Activated naive CD8-positive, alpha-beta T cell treated with anti-CD3 and anti-CD28 coated beads, Interleukin-2, amount 50 U/mL, for 24 hours (primary cell): Measurements from ENCODE around the gene N4BP2L2.

Experiments used
- ATAC-seq: fragments of 150-1000 bp; cut with Tn5 transposase; one replicate; pipeline ENCODE4 v1.10.0; 2021
- DNase-seq: peaks from one replicate; pipeline ENCODE4 v3.0.0; 2021
- H3K27ac Mint-ChIP-seq: one replicate; pipeline ENCODE4 v1.8.0; 2021; ENCODE audit warnings: mild to moderate bottlenecking, mixed read lengths
- H3K27me3 Mint-ChIP-seq: one replicate; pipeline ENCODE4 v1.8.0; 2021; ENCODE audit warnings: mixed read lengths
- H3K36me3 Mint-ChIP-seq: one replicate; pipeline ENCODE4 v1.8.0; 2021; ENCODE audit warnings: low read depth, mixed read lengths
- H3K4me1 Mint-ChIP-seq: one replicate; pipeline ENCODE4 v1.8.0; 2021; ENCODE audit warnings: mixed read lengths
- H3K4me3 Mint-ChIP-seq: one replicate; pipeline ENCODE4 v1.8.0; 2021; ENCODE audit warnings: mild to moderate bottlenecking, moderate library complexity, mixed read lengths
- H3K9me3 Mint-ChIP-seq: one replicate; pipeline ENCODE4 v1.8.0; 2021; ENCODE audit warnings: mixed read lengths

The N4BP2L2 gene

GRCh38 chr13:32548837-32549236 is 10.2 kb upstream of the N4BP2L2 start:
- Mint-ChIP-seq H3K36me3 (no peaks in the 10 kb centered on the region), H3K4me1 (no peaks in the 10 kb centered on the region), H3K4me3 (no peak overlapping the region), H3K27me3 (peaks cover 3% of the 10 kb centered on the region), H3K9me3 (no peaks in the 10 kb centered on the region), H3K27ac (no peak overlapping the region)
- ATAC-seq, result no peak
- DNase-seq, result no peak

- no peak for DNase-seq
- no peak overlapping the region for H3K27ac Mint-ChIP-seq
- H3K9me3 Mint-ChIP-seq, result no peaks in the 10 kb centered on the region
- H3K4me3 Mint-ChIP-seq, result no peak overlapping the region
- H3K27me3 Mint-ChIP-seq, result peaks cover 2% of the 10 kb centered on the region
- no peak for ATAC-seq
- H3K36me3 Mint-ChIP-seq, result no peaks in the 10 kb centered on the region
- H3K4me1 Mint-ChIP-seq, result no peaks in the 10 kb centered on the region
These were observed 6.5 kb upstream of the N4BP2L2 start for GRCh38 chr13:32545083-32545482.

GRCh38 chr13:32542221-32542620 is 3.6 kb upstream of the N4BP2L2 start:
- Mint-ChIP-seq H3K4me1 (peaks cover 20% of the 10 kb centered on the region), H3K9me3 (no peaks in the 10 kb centered on the region), H3K27ac (no peak overlapping the region), H3K4me3 (no peak overlapping the region), H3K36me3 (peaks cover 7% of the 10 kb centered on the region), H3K27me3 (peaks cover 2% of the 10 kb centered on the region)
- no peak for ATAC-seq
- DNase-seq, result no peak

- peak overlapping the region; percentile 99 for H3K4me3 Mint-ChIP-seq
- peaks cover 54% of the 10 kb centered on the region for H3K4me1 Mint-ChIP-seq
- peaks cover 40% of the 10 kb centered on the region for H3K36me3 Mint-ChIP-seq
- peaks cover 2% of the 10 kb centered on the region for H3K27me3 Mint-ChIP-seq
- peak; percentile 83 for ATAC-seq
- H3K27ac Mint-ChIP-seq, result peak overlapping the region; percentile 100
- DNase-seq, result no peak
- no peaks in the 10 kb centered on the region for H3K9me3 Mint-ChIP-seq
These were observed 413 bp downstream of the N4BP2L2 start for GRCh38 chr13:32538143-32538620.

- ATAC-seq, result no peak
- Mint-ChIP-seq H3K27ac (peak overlapping the region; percentile 100), H3K4me1 (peaks cover 58% of the 10 kb centered on the region), H3K27me3 (peaks cover 2% of the 10 kb centered on the region), H3K36me3 (peaks cover 44% of the 10 kb centered on the region), H3K4me3 (peak overlapping the region; percentile 99), H3K9me3 (no peaks in the 10 kb centered on the region)
- DNase-seq, result peak; percentile 60
These were observed 934 bp downstream of the N4BP2L2 start for GRCh38 chr13:32537580-32538142.

GRCh38 chr13:32535748-32536147 is 2.8 kb downstream of the N4BP2L2 start:
- H3K27ac Mint-ChIP-seq, result peak overlapping the region; percentile 24
- peaks cover 57% of the 10 kb centered on the region for H3K36me3 Mint-ChIP-seq
- H3K4me1 Mint-ChIP-seq, result peaks cover 74% of the 10 kb centered on the region
- no peaks in the 10 kb centered on the region for H3K9me3 Mint-ChIP-seq
- peak overlapping the region; percentile 41 for H3K4me3 Mint-ChIP-seq
- DNase-seq (no peak), ATAC-seq (no peak)
- no peaks in the 10 kb centered on the region for H3K27me3 Mint-ChIP-seq

- DNase-seq (no peak), ATAC-seq (no peak)
- Mint-ChIP-seq H3K27me3 (no peaks in the 10 kb centered on the region), H3K27ac (peak overlapping the region; percentile 19), H3K36me3 (peaks cover 57% of the 10 kb centered on the region), H3K4me3 (peak overlapping the region; percentile 57), H3K4me1 (peaks cover 81% of the 10 kb centered on the region), H3K9me3 (no peaks in the 10 kb centered on the region)
These were observed 3.5 kb downstream of the N4BP2L2 start for GRCh38 chr13:32535115-32535514.

- peak overlapping the region; percentile 50 for H3K4me3 Mint-ChIP-seq
- ATAC-seq (peak; percentile 47), DNase-seq (no peak)
- peaks cover 61% of the 10 kb centered on the region for H3K36me3 Mint-ChIP-seq
- no peaks in the 10 kb centered on the region for H3K9me3 Mint-ChIP-seq
- peaks cover 80% of the 10 kb centered on the region for H3K4me1 Mint-ChIP-seq
- no peaks in the 10 kb centered on the region for H3K27me3 Mint-ChIP-seq
- H3K27ac Mint-ChIP-seq, result peak overlapping the region; percentile 76
These were observed 7.7 kb downstream of the N4BP2L2 start for GRCh38 chr13:32530841-32531253.

GRCh38 chr13:32528358-32528757 is 10.2 kb downstream of the N4BP2L2 start:
- DNase-seq, result no peak
- H3K27ac Mint-ChIP-seq, result peak overlapping the region; percentile 14

GRCh38 chr13:32527151-32527550 is 11.4 kb downstream of the N4BP2L2 start:
- Mint-ChIP-seq H3K9me3 (no peaks in the 10 kb centered on the region), H3K4me3 (no peak overlapping the region), H3K36me3 (peaks cover 53% of the 10 kb centered on the region), H3K4me1 (peaks cover 52% of the 10 kb centered on the region), H3K27ac (no peak overlapping the region), H3K27me3 (no peaks in the 10 kb centered on the region)
- ATAC-seq, result no peak
- DNase-seq, result no peak

More at GRCh38 chr13:32528358-32528757, 10.2 kb downstream of the N4BP2L2 start:
- Mint-ChIP-seq H3K27me3 (no peaks in the 10 kb centered on the region), H3K4me3 (no peak overlapping the region), H3K9me3 (no peaks in the 10 kb centered on the region), H3K36me3 (peaks cover 54% of the 10 kb centered on the region), H3K4me1 (peaks cover 60% of the 10 kb centered on the region)
- ATAC-seq, result no peak

- Mint-ChIP-seq H3K27ac (no peak overlapping the region), H3K36me3 (peaks cover 45% of the 10 kb centered on the region), H3K9me3 (no peaks in the 10 kb centered on the region)
These were observed 12.8 kb downstream of the N4BP2L2 start for GRCh38 chr13:32525766-32526165.

GRCh38 chr13:32515246-32515645 is 23.3 kb downstream of the N4BP2L2 start:
- Mint-ChIP-seq H3K4me3 (no peak overlapping the region), H3K9me3 (no peaks in the 10 kb centered on the region), H3K27me3 (no peaks in the 10 kb centered on the region), H3K36me3 (peaks cover 44% of the 10 kb centered on the region), H3K27ac (no peak overlapping the region), H3K4me1 (peaks cover 7% of the 10 kb centered on the region)
- no peak for ATAC-seq
- no peak for DNase-seq

More at GRCh38 chr13:32525766-32526165, 12.8 kb downstream of the N4BP2L2 start:
- Mint-ChIP-seq H3K27me3 (no peaks in the 10 kb centered on the region), H3K4me3 (no peak overlapping the region), H3K4me1 (peaks cover 41% of the 10 kb centered on the region)
- ATAC-seq (no peak), DNase-seq (no peak)

GRCh38 chr13:32511482-32511881 is 27.1 kb downstream of the N4BP2L2 start:
- H3K27ac Mint-ChIP-seq, result no peak overlapping the region
- H3K27me3 Mint-ChIP-seq, result no peaks in the 10 kb centered on the region
- no peak for ATAC-seq
- H3K9me3 Mint-ChIP-seq, result no peaks in the 10 kb centered on the region
- no peak overlapping the region for H3K4me3 Mint-ChIP-seq
- H3K4me1 Mint-ChIP-seq, result peaks cover 3% of the 10 kb centered on the region
- H3K36me3 Mint-ChIP-seq, result peaks cover 32% of the 10 kb centered on the region
- no peak for DNase-seq

- Mint-ChIP-seq H3K36me3 (peaks cover 12% of the 10 kb centered on the region), H3K4me1 (peaks cover 3% of the 10 kb centered on the region), H3K27ac (no peak overlapping the region), H3K9me3 (no peaks in the 10 kb centered on the region), H3K4me3 (no peak overlapping the region), H3K27me3 (no peaks in the 10 kb centered on the region)
- DNase-seq (no peak), ATAC-seq (no peak)
These were observed 33.7 kb downstream of the N4BP2L2 start for GRCh38 chr13:32504876-32505275.

GRCh38 chr13:32504263-32504662 is 34.3 kb downstream of the N4BP2L2 start:
- Mint-ChIP-seq H3K4me1 (peaks cover 3% of the 10 kb centered on the region), H3K4me3 (no peak overlapping the region), H3K36me3 (peaks cover 11% of the 10 kb centered on the region), H3K27me3 (no peaks in the 10 kb centered on the region), H3K27ac (no peak overlapping the region), H3K9me3 (no peaks in the 10 kb centered on the region)
- ATAC-seq (no peak), DNase-seq (no peak)

GRCh38 chr13:32503727-32504126 is 34.9 kb downstream of the N4BP2L2 start:
- Mint-ChIP-seq H3K27ac (no peak overlapping the region), H3K9me3 (no peaks in the 10 kb centered on the region), H3K27me3 (no peaks in the 10 kb centered on the region), H3K4me1 (peaks cover 3% of the 10 kb centered on the region), H3K4me3 (no peak overlapping the region), H3K36me3 (peaks cover 6% of the 10 kb centered on the region)
- no peak for ATAC-seq
- DNase-seq, result no peak
